D721Med (cell line): ENCODE measurements around the gene RNF150.

ENCODE experiments used
- DNase-seq: peaks from one replicate; pipeline ENCODE4 v3.0.0; 2011; ENCODE audit warnings: low spot score; ENCODE audit not compliant: insufficient read length
- FAIRE-seq: peaks from 2 replicates; lab custom pipeline; 2011; peaks lifted over from hg19 to GRCh38; lab: Jason Lieb, UNC
- CTCF ChIP-seq: IDR thresholded peaks from 2 replicates; pipeline ENCODE4 v1.5.1; 2012; ENCODE audit warnings: mild to moderate bottlenecking, control low read depth; ENCODE audit not compliant: insufficient read depth; ENCODE audit errors: missing control alignments

Gene RNF150

GRCh38 chr4:141004823-141005222 is 128.4 kb downstream of the RNF150 start:
- TF ChIP-seq CTCF = no peak
- no peak for DNase-seq
- no peak for FAIRE-seq

- no peak for TF ChIP-seq CTCF
- FAIRE-seq (no peak), DNase-seq (no peak)
Measured at GRCh38 chr4:141003193-141003592, 130.1 kb downstream of the RNF150 start.

- no peak for TF ChIP-seq CTCF
- DNase-seq = no peak
- FAIRE-seq = peak; percentile 29
Measured at GRCh38 chr4:141002323-141002805, 130.9 kb downstream of the RNF150 start.

- FAIRE-seq = no peak
- DNase-seq = no peak
- peak; percentile 23 for TF ChIP-seq CTCF
Measured at GRCh38 chr4:140996766-140997165, 136.5 kb downstream of the RNF150 start.

- FAIRE-seq (no peak), DNase-seq (no peak)
- TF ChIP-seq CTCF = no peak
Measured at GRCh38 chr4:140995058-140995457, 138.2 kb downstream of the RNF150 start.

GRCh38 chr4:140994015-140994414 is 139.3 kb downstream of the RNF150 start:
- FAIRE-seq (no peak), DNase-seq (no peak)
- no peak for TF ChIP-seq CTCF

- DNase-seq = no peak
- no peak for TF ChIP-seq CTCF
- FAIRE-seq = no peak
Measured at GRCh38 chr4:140993370-140993769, 139.9 kb downstream of the RNF150 start.
